Measurements from ENCODE around the gene SIGLEC11. TPM values are rescaled to one million over a fixed set of nuclear protein-coding genes. Genes with fewer than 3 reads are reported as not detected.

Gene SIGLEC11
- total and polyA plus RNA-seq, 11 donors: 0.22 to 3.0 (median 1.1) TPM; not detected in 2

GRCh38 chr19:50005428-50005827 lies 44.5 kb upstream of the SIGLEC11 start:
- Histone ChIP-seq H3K27me3 (no peaks in the 10 kb centered on the region), H3K9me3 (no peaks in the 10 kb centered on the region), H3K27ac (no peak overlapping the region), H3K4me1 (peaks cover 0 to 25% (median 6%) of the 10 kb centered on the region in 12 donors), H3K36me3 (peaks cover 0 to 99% (median 89%) of the 10 kb centered on the region in 9 donors), H3K4me3 (no peak overlapping the region)
- WGBS, 4 donors: 95 to 97% (median 96%) methylated on average over 12 of the region's 12 CpGs
- no peak for TF ChIP-seq CTCF (IDR thresholded peaks at IDR 0.05)
- intact Hi-C loops (cut with DNase I): no loop called here
- ATAC-seq (no peak), DNase-seq (no peak)

GRCh38 chr19:50003810-50004419 lies 42.9 kb upstream of the SIGLEC11 start:
- no peak overlapping the region for H3K4me3 ChIP-seq
- peaks cover 0 to 30% (median 7%) of the 10 kb centered on the region in 12 donors for H3K4me1 ChIP-seq
- peaks cover 3 to 99% (median 96%) of the 10 kb centered on the region in 9 donors for H3K36me3 ChIP-seq
- H3K27ac ChIP-seq: peak overlapping the region in 5 of 12 donors; percentile 23 to 78 (median 38)
- no peaks in the 10 kb centered on the region for H3K27me3 ChIP-seq
- DNase-seq (peak in 1 of 5 donors; percentile 69), ATAC-seq (peak in 3 of 4 donors; percentile 73 to 90 (median 83))
- no peak for TF ChIP-seq POLR2A (IDR thresholded peaks at IDR 0.05)
- no peak for TF ChIP-seq CTCF (IDR thresholded peaks at IDR 0.05)
- H3K9me3 ChIP-seq: no peaks in the 10 kb centered on the region
- intact Hi-C loops (cut with DNase I): no loop called here
- 82 to 87% (median 84%) methylated on average over 11 of the region's 11 CpGs for WGBS, 4 donors

- DNase-seq: no peak
- H3K9me3 ChIP-seq: no peaks in the 10 kb centered on the region
- WGBS, 4 donors: 92 to 93% (median 92%) methylated on average over 16 to 17 of the region's 17 CpGs
- peak overlapping the region in 3 of 12 donors; percentile 12 to 78 (median 23) for H3K27ac ChIP-seq
- H3K27me3 ChIP-seq: no peaks in the 10 kb centered on the region
- peaks cover 3 to 98% (median 93%) of the 10 kb centered on the region in 9 donors for H3K36me3 ChIP-seq
- no peak for TF ChIP-seq POLR2A (IDR thresholded peaks at IDR 0.05)
- TF ChIP-seq CTCF (IDR thresholded peaks at IDR 0.05): no peak
- ATAC-seq: no peak
- peaks cover 0 to 30% (median 7%) of the 10 kb centered on the region in 12 donors for H3K4me1 ChIP-seq
- intact Hi-C loops (cut with DNase I): no loop called here
- H3K4me3 ChIP-seq: no peak overlapping the region
Observed at GRCh38 chr19:50003254-50003788, 42.3 kb upstream of the SIGLEC11 start.

GRCh38 chr19:50002386-50002960 lies 41.5 kb upstream of the SIGLEC11 start:
- Histone ChIP-seq H3K27me3 (no peaks in the 10 kb centered on the region), H3K36me3 (peaks cover 3 to 97% (median 93%) of the 10 kb centered on the region in 9 donors), H3K4me1 (peaks cover 0 to 30% (median 7%) of the 10 kb centered on the region in 12 donors), H3K9me3 (no peaks in the 10 kb centered on the region), H3K27ac (no peak overlapping the region), H3K4me3 (no peak overlapping the region)
- no peak for ATAC-seq
- intact Hi-C loops (cut with DNase I): no loop called here
- DNase-seq: no peak
- 75 to 95% (median 91%) methylated on average over 6 of the region's 6 CpGs for WGBS, 4 donors
- TF ChIP-seq CTCF (IDR thresholded peaks at IDR 0.05): no peak
- no peak for TF ChIP-seq POLR2A (IDR thresholded peaks at IDR 0.05)

All from heart left ventricle (tissue), 16 donors.